NCI-H345 treated with DMSO at 0.1 percent for 48 hours (cell line): ENCODE results near the gene POC1B.

Experiments
- DNase-seq: peaks from one replicate; lab custom pipeline; 2025; ENCODE audit not compliant: unreplicated experiment; lab: John Stamatoyannopoulos, UW

The POC1B gene

DNA sequence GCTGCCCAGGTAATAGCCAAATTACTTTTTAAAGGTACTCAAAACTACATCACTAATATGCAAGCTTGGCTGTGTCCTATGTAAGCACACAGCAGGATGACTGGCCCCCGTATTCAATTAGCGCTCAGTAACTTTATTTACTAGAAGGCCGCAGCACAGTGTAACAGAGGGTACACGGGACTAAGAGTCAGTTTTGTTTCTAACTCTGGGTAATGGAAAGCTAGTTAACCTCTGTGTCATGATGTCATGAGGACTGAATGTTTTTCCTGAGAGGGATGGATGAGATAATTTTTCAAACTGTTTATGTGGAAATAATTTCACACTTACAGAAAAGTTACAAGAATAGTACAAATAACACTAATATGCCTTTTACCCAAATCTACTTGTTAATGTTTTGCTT, 28.4 kb downstream of the POC1B start:
- DNase-seq = no peak

- DNase-seq = no peak
Observed at GRCh38 chr12:89497005-89497404, 28.8 kb downstream of the POC1B start.

DNA sequence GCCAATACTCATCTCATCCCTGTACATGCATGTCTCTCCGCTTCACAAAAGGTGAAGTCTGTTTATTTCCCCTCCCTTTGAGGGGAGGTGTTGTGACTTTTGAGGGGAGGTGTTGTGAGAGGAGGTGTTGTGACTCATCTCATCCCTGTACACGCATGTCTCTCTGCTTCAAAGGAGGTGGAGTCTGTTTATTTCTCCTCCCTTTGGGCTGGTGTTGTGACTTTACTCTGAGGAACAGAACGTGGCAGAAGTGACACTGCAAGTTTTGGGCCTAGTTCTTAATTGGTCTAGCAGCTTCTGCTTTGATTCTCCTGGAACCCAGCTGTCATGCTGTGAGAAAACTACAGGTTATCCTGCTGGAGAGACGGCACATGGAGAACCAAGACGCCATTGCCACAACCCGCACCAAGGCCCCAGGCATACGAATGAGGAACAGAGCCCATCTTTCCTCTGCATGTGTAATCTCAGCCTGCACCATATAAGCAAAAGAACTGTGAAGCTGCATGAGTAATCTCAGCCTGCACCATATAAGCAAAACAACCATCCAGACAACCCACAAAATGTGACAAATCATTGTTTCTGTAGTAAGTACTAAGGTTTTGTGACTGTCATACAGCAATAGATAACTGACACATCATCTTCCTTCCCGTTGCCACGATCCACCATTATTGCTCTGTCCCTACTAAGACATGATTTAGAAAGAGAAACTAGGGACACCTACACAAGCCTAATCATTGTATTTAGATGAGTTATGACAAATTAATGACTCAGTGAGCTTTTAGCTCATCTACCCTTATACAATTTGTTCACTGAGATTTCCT, 31.2 kb downstream of the POC1B start:
- no peak for DNase-seq

- DNase-seq = no peak
Observed at GRCh38 chr12:89493670-89494302, 32.1 kb downstream of the POC1B start.

DNA sequence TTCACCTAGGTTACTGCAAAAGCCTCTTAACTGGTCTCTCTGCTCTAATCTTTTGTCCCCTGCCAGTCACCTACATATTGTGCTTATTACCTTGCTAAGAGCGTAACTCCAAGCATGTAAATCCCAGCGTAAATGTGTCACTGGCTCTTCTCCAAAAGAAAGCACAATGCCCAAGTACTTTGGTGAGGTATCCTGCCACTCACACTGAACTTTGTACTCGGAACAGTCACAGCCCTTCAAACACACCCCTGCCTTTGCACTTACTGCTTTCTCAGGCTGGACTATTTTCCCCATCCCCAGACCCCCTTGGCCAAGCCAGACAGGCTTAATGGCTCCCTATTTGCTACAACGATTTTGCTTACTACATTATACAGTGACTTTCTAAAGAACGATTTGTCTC, 33.0 kb downstream of the POC1B start:
- DNase-seq = no peak

DNA sequence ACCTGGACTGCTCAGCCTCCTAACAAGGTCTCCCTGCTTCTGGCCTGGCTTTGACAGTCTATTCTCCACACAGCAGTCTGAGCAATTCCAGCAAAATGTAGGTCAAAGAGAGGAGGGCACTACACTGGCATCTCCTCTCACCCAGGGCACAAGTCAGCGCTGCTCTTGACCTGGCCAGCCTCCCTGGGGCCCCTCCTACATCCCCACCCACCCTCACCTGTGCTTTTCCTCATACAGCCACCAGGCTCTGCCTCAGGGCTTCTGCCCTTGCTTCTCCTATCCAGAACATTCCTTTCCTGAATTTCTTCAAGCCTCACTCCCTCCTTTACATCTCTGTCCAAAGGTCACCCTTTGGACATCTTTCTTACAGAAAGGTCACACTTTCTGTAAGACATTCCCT, 34.9 kb downstream of the POC1B start:
- DNase-seq = no peak

- DNase-seq = no peak
Observed at GRCh38 chr12:89486264-89486663, 39.6 kb downstream of the POC1B start.

- no peak for DNase-seq
Observed at GRCh38 chr12:89484470-89484869, 41.4 kb downstream of the POC1B start.

DNA sequence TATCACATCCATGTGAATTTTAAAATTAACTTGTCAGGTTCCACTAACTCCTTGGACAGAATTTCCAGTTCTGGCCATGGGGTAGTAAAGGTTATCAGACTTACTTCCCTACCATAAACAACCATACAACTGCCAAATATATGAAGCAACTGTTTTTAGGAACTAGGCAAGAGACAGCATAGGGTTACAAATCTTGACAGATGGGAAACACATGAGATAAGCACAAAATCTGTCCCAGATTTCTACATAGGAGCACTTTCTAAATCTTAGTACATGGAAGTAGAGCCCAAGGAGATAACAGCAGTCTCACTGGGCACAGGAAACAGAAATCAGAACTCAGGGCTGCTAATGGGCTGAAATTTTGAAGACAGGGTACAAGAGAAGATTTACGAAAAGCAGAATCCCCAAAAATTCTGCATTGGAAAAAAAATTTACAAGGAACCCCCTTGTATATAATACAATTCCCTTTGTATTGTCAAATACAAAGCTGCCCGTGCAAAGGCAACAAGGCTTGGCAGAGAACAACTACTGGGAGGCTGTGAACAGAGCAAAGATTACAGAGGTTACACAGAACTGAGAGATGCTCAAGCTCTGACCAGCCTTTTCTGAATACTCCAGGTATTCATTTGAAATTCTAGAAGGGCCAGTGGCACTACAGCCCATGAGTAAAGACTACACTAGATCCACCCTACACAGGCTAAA, 44.5 kb downstream of the POC1B start:
- DNase-seq = no peak

DNA sequence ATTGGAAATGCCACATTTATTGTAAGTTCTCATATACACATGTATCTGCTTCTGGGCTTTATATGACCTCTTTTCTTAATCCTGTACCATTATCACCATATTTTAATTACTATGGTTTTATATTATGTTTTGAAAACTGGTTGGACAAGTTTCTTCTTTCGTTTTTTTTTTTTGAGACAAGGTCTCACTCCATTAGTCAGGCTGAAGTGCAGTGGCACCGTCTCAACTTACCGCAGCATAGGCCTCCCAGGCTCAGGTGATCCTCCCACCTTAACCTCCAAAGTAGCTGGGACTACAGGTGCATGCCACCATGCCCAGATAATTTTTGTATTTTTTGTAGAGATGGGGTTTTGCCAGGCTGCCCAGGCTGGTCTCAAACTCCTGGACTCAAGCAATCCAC, 45.9 kb downstream of the POC1B start:
- no peak for DNase-seq

GRCh38 chr12:89477633-89478279, 48.1 kb downstream of the POC1B start:
- DNase-seq = no peak

DNA sequence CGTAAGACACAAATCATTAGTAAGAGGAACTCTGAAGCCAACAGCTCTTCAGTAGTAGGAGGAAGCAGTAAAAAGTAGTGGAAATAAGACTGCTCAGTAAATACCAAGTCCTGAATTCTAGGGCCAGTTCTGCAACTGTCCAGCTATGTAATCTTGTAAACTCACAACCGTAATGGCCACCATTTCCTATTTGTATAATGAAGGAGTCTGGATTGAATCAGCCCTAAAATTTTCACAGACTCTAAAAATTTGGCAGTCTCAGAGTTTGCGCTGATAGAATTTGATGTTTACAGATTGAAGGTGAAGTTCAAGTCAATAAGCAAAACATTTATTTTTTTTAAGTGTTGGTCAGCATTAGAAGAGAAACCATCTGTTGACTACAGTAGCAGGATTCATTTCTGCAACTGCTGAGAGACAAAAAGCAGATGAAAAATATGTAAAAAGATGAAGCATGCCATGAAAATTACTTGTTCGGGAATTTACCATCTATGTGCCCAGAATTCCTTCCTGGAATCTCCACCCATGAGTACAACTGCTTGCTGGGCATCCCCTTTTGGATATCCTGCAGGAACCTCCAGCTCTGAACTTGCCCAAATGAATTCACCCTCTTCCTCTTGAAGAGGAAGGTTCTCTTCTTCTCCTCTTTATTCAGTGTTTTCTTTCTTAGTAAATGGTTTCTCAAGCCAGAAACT, 48.8 kb downstream of the POC1B start:
- no peak for DNase-seq

GRCh38 chr12:89476232-89476631, 49.6 kb downstream of the POC1B start:
- no peak for DNase-seq

DNA sequence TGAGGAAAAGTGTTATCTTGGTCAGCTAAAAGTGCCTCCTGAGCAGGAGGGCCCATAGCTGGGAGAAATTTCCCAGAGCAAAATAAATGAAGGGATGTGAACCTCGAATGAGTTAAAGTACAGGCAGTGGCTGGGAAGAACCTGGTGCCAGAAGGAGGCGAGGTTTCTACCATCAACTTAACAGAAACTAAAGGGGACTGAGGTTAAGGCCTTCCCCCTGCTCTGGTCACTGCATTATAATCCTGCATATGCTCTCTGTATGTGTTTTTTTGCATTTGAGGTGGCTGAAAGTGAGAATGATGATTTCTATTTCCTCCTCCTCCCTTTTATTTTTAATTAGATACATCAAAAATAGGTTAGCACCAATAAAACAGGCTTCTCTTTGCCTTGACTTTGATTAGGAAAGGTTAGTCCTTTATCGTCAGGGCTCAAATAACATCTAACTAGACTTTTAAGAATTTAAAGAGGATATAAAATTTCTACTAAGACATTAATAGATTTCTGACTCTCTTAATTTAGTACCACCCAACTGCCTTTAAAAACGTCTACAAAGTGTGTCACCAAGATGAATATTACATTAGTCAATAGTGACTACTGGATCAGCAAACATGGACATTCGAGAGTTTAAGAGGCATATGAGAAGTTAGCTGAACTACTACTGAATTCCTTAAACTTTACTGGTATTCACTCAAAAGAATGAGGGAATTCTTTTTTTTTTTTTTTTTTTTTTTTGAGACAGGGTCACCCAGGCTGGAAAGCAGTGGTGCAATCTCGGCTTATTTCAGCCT, 50.5 kb downstream of the POC1B start:
- no peak for DNase-seq

DNA sequence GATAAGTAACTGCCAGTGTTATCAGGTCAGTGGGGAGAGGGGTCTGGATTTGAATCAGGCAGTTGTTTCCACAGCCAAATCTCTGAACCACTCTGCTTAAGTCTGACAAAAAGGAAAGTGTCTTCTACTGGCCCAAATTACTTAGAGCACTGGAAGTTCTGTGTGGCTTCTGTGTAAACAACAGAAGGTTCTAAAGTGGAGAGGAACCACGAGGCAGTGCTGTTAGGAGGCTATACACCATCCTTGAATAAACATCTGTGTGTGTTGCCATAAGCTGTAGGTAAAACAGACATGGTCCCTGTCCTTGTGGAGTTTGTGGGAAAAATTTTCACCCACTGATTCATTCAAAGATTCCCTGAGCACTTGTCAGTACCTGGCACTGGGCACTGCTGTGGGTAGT, 51.2 kb downstream of the POC1B start:
- DNase-seq = no peak

- no peak for DNase-seq
Observed at GRCh38 chr12:89472508-89472907, 53.3 kb downstream of the POC1B start.

- DNase-seq = peak; percentile 34
Observed at GRCh38 chr12:89470741-89471509, 54.9 kb downstream of the POC1B start.

DNA sequence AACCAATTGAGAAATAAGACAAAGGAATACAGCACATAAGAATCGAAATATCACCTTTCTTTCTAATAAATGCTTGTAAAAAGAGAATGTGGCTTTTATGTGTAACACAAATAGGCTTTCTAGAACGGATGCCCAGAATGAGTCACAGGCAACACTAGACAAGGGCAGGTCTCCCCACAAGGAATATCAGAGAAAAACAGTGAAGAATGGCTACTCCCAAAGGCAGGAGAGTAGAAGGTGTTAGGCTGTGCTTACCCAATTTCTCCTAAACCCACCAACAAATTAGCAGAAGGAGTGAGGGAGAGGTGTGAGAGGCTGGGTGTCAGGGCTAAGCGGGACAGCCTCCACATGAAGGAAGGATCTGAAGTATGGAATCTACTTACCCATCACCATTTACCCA, 56.5 kb downstream of the POC1B start:
- DNase-seq = no peak

- no peak for DNase-seq
Observed at GRCh38 chr12:89468648-89469326, 57.1 kb downstream of the POC1B start.
